ENCODE measurements around the gene RAD51B. TPM values are rescaled to one million over a fixed set of nuclear protein-coding genes. Genes with fewer than 3 reads are reported as not detected.
"Not testable (repeated sequence)": the region's sequence is repeated elsewhere in the genome, so short reads cannot be mapped to it uniquely, and the experiment has no call there.

The RAD51B gene
- total and polyA plus RNA-seq, 9 of the 15 experiments (the other 6 are each of a cell fraction or from before 2014, with no cell fraction given), result 8.5 to 17.3 (median 11.3) TPM

DNA sequence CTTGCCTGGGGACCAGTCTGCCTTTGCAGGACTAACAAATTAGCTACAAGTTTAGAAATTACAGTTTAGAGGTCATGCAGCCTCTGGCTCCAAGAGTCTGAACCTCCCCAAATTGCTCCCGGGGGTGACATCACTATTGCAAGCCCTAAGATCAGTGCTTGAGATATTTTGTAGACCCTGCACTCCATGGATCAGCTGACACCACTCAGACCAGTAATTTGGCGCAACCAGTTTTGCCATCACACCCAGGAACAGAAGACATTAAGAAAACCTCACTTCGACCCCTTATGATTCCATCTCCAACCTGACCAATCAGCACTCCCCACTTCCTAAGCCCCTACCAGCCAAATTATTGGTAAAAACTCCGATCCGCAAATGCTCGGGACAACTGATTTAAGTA, 1.1 kb upstream of the RAD51B start:
- BruUV-seq (replicated peaks); H3K9ac ChIP-seq (ENCODE audit: insufficient read depth in 1 of 2, low read depth in 2 of 2, low read length in 2 of 2); H4K20me1 ChIP-seq (replicated peaks; ENCODE audit: control insufficient read depth, insufficient read depth, low read length); H3K27ac ChIP-seq (ENCODE audit: extremely low read depth, low read depth, low read length); intact Hi-C loops (cut with micrococcal nuclease); FAIRE-seq; H3K4me2 ChIP-seq (ENCODE audit: insufficient read depth, low read length); ATAC-seq; H3K27me3 ChIP-seq (ENCODE audit: control insufficient read depth in 2 of 2, insufficient read depth in 2 of 2, low read length in 2 of 2); H3K4me1 ChIP-seq (replicated peaks in 1 of 2; ENCODE audit: control insufficient read depth in 2 of 2, insufficient read depth in 2 of 2, low read length in 2 of 2); DNase-seq (ENCODE audit: extremely low read depth in 1 of 4, low spot score in 3 of 4); H2AFZ ChIP-seq (ENCODE audit: low read depth, low read length); H3K9me3 ChIP-seq (replicated peaks; ENCODE audit: control insufficient read depth, insufficient read depth, low read depth, low read length); H3K4me3 ChIP-seq; H3K9me1 ChIP-seq (ENCODE audit: control insufficient read depth, insufficient read depth, low read length); H3K36me3 ChIP-seq (ENCODE audit: control insufficient read depth, insufficient read depth, low read length): not testable (repeated sequence)
- 74% methylated on average over 6 of the region's 6 CpGs for WGBS (ENCODE audit: insufficient coverage, low coverage, missing lambda C conversion rate)
- in situ Hi-C loops (cut with MboI), result loop anchor here (25.0 kb wide), 1 partner anchor 1331 kb away; the partner anchor contains the start of gene CCDC196
- ChIA-PET CTCF (ENCODE audit: low intra/inter-chr PET ratio) (interaction anchor here (0.7 kb wide), 1 partner anchor 910 kb away, joined by 3 read pairs; no protein-coding TSS in a partner anchor), POLR2A (interaction anchor here (1.1 kb wide), 1 partner anchor 24 kb away, joined by 3 read pairs; no protein-coding TSS in a partner anchor)
- H3K79me2 ChIP-seq (ENCODE audit: control insufficient read depth, insufficient read depth, low read length), result peaks cover 32% of the 10 kb centered on the region

DNA sequence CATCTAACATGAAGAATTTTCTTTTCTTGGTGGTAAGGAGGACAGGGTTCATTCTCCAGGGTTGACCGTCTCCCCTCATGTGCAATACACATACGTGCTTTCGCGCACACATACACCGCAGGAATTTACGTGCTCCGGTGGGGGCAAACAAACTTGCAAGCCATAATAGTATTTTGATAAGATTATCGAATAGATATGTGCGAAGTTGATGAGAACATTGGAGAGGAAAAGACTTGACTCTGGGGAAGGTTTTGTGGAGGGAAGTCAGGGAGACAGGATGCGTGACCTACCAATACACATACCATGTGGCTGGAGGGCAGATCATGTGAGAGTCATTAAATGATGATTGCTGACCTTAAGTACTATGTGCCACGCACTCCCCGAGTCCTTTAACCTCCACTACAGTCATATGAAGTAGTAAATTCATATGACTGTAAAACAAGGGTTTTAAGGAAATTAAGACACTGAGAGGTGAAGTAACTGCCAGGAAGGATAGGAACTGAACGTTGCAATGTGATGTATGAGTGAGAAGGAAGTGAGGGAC, 921 bp downstream of the RAD51B start:
- WGBS (ENCODE audit: insufficient coverage, low coverage, missing lambda C conversion rate), result 15% methylated on average over 11 of the region's 13 CpGs
- in situ Hi-C loops (cut with MboI), result loop anchor here (25.0 kb wide), 1 partner anchor 1333 kb away; the partner anchor contains the start of gene CCDC196
- H3K27me3 ChIP-seq (ENCODE audit: control insufficient read depth in 2 of 2, insufficient read depth in 2 of 2, low read length in 2 of 2), result no peaks in the 10 kb centered on the region
- H3K9ac ChIP-seq (ENCODE audit: insufficient read depth in 1 of 2, low read depth in 2 of 2, low read length in 2 of 2), result peak overlapping the region; percentile 65 to 77; a peak in 3 of 4 replicates
- ChIA-PET POLR2A (interaction anchor here (0.7 kb wide), 1 partner anchor 161 kb away, joined by 3 read pairs; no protein-coding TSS in a partner anchor), CTCF (ENCODE audit: low intra/inter-chr PET ratio) (no interaction called here)
- intact Hi-C loops (cut with micrococcal nuclease), result no loop called here
- no peaks in the 10 kb centered on the region for H4K20me1 ChIP-seq (replicated peaks; ENCODE audit: control insufficient read depth, insufficient read depth, low read length)
- FAIRE-seq (no peak), ATAC-seq (peak; percentile 22), DNase-seq (ENCODE audit: extremely low read depth in 1 of 4, low spot score in 3 of 4) (peak; percentile 10 to 26 (median 17))
- H3K79me2 ChIP-seq (ENCODE audit: control insufficient read depth, insufficient read depth, low read length), result peaks cover 23% of the 10 kb centered on the region
- H3K9me3 ChIP-seq (replicated peaks; ENCODE audit: control insufficient read depth, insufficient read depth, low read depth, low read length), result no peaks in the 10 kb centered on the region; the same call in 1 of the 2 replicates
- H3K27ac ChIP-seq (ENCODE audit: extremely low read depth, low read depth, low read length), result peak overlapping the region; percentile 69
- H2AFZ ChIP-seq (ENCODE audit: low read depth, low read length), result peak overlapping the region; percentile 79
- 0 out of 3 replicates have a peak, but pooled peaks cover 3% of the 10 kb centered on the region for H3K36me3 ChIP-seq (ENCODE audit: control insufficient read depth, insufficient read depth, low read length)
- peak overlapping the region; percentile 92 for H3K4me2 ChIP-seq (ENCODE audit: insufficient read depth, low read length)
- peaks cover 0 to 4% of the 10 kb centered on the region in 2 experiments; a peak in 3 of 5 replicates for H3K4me1 ChIP-seq (replicated peaks in 1 of 2; ENCODE audit: control insufficient read depth in 2 of 2, insufficient read depth in 2 of 2, low read length in 2 of 2)
- H3K4me3 ChIP-seq, result peak overlapping the region; percentile 66
- H3K9me1 ChIP-seq (ENCODE audit: control insufficient read depth, insufficient read depth, low read length), result no peaks in the 10 kb centered on the region
- BruUV-seq (replicated peaks), result no TSS peak
- TF ChIP-seq MBD2 (IDR thresholded peaks at IDR 0.05; ENCODE audit: borderline replicate concordance, low read depth), result no peak
- TF ChIP-seq, protein P1, sequence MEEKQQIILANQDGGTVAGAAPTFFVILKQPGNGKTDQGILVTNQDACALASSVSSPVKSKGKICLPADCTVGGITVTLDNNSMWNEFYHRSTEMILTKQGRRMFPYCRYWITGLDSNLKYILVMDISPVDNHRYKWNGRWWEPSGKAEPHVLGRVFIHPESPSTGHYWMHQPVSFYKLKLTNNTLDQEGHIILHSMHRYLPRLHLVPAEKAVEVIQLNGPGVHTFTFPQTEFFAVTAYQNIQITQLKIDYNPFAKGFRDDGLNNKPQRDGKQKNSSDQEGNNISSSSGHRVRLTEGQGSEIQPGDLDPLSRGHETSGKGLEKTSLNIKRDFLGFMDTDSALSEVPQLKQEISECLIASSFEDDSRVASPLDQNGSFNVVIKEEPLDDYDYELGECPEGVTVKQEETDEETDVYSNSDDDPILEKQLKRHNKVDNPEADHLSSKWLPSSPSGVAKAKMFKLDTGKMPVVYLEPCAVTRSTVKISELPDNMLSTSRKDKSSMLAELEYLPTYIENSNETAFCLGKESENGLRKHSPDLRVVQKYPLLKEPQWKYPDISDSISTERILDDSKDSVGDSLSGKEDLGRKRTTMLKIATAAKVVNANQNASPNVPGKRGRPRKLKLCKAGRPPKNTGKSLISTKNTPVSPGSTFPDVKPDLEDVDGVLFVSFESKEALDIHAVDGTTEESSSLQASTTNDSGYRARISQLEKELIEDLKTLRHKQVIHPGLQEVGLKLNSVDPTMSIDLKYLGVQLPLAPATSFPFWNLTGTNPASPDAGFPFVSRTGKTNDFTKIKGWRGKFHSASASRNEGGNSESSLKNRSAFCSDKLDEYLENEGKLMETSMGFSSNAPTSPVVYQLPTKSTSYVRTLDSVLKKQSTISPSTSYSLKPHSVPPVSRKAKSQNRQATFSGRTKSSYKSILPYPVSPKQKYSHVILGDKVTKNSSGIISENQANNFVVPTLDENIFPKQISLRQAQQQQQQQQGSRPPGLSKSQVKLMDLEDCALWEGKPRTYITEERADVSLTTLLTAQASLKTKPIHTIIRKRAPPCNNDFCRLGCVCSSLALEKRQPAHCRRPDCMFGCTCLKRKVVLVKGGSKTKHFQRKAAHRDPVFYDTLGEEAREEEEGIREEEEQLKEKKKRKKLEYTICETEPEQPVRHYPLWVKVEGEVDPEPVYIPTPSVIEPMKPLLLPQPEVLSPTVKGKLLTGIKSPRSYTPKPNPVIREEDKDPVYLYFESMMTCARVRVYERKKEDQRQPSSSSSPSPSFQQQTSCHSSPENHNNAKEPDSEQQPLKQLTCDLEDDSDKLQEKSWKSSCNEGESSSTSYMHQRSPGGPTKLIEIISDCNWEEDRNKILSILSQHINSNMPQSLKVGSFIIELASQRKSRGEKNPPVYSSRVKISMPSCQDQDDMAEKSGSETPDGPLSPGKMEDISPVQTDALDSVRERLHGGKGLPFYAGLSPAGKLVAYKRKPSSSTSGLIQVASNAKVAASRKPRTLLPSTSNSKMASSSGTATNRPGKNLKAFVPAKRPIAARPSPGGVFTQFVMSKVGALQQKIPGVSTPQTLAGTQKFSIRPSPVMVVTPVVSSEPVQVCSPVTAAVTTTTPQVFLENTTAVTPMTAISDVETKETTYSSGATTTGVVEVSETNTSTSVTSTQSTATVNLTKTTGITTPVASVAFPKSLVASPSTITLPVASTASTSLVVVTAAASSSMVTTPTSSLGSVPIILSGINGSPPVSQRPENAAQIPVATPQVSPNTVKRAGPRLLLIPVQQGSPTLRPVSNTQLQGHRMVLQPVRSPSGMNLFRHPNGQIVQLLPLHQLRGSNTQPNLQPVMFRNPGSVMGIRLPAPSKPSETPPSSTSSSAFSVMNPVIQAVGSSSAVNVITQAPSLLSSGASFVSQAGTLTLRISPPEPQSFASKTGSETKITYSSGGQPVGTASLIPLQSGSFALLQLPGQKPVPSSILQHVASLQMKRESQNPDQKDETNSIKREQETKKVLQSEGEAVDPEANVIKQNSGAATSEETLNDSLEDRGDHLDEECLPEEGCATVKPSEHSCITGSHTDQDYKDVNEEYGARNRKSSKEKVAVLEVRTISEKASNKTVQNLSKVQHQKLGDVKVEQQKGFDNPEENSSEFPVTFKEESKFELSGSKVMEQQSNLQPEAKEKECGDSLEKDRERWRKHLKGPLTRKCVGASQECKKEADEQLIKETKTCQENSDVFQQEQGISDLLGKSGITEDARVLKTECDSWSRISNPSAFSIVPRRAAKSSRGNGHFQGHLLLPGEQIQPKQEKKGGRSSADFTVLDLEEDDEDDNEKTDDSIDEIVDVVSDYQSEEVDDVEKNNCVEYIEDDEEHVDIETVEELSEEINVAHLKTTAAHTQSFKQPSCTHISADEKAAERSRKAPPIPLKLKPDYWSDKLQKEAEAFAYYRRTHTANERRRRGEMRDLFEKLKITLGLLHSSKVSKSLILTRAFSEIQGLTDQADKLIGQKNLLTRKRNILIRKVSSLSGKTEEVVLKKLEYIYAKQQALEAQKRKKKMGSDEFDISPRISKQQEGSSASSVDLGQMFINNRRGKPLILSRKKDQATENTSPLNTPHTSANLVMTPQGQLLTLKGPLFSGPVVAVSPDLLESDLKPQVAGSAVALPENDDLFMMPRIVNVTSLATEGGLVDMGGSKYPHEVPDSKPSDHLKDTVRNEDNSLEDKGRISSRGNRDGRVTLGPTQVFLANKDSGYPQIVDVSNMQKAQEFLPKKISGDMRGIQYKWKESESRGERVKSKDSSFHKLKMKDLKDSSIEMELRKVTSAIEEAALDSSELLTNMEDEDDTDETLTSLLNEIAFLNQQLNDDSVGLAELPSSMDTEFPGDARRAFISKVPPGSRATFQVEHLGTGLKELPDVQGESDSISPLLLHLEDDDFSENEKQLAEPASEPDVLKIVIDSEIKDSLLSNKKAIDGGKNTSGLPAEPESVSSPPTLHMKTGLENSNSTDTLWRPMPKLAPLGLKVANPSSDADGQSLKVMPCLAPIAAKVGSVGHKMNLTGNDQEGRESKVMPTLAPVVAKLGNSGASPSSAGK (IDR thresholded peaks at IDR 0.05), result peak; percentile 64
- no peak for TF ChIP-seq BRD9 (IDR thresholded peaks at IDR 0.05; ENCODE audit: low read depth, partially characterized antibody)

Data from K562 (cell line).